GM18520 (cell line): ENCODE measurements around the gene SBF2.

Experiments used
- ATAC-seq: cut with Tn5 transposase; IDR thresholded peaks from one replicate; pipeline ENCODE4 v1.9.1; 2021; ENCODE audit not compliant: unreplicated experiment

SBF2 gene

DNA sequence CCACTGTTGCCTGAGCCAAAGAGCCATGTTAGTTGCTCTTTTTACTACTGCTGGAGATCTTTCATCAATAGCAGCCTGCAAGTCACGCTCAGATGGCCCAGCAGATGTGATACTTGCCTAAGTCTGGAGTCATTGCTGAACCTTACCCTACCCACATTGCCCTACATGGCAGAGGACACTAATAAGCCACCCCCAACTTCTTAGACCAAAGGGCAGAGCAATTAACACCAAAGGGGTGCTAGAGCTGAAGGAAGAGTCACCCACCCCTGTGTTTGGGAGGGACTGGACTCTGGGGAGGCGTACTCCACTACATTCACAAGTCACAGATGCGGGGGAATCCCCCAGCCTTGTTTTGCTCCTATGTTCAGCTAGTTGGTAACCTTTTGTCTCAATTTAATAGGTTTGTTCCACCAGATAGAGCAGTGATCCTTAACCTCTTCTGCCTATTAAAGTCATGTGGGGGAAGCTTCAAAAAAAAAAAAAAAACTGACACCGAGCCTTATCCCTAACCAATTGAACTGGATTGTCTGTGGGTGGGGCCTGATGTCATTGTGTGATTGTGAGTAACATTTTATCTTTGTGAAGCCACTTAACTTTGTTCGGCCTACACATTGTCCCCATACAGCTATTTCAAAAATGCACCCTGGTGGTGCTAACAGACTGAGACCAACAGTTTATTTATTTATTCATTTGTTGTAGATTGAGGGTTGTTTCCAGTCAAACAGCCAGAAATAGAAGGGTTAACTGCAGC lies 23.9 kb upstream of the SBF2 start:
- no peak for ATAC-seq

DNA sequence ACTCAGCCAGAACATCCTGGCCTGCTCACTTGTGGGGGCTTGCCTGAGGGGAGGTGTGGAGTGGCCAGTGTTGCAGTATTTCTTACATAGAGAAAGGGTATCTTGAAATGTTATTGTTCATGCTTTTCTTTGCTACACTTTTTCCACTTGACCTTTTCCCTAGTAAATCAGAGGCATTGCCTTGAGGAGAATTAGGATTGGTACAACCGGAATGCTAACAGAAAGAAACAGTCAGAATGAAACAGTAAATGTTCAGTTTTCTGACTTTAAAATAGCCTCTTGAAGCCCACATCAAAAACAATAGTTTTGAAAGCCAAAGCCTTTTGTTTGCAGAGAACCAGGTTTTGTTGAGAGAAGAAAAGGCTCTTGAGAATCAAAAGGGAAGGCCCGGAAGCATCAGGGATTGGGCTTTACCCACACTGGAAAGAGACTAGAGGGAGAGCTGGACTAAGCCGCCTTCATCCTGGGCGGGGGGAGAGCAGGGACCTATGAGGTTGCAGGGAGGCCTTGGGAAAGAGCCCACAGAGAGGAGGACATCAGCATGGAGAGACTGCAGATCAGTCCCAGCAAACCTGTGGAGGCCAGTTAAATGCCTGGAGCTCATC lies 23.2 kb upstream of the SBF2 start:
- ATAC-seq, result no peak

DNA sequence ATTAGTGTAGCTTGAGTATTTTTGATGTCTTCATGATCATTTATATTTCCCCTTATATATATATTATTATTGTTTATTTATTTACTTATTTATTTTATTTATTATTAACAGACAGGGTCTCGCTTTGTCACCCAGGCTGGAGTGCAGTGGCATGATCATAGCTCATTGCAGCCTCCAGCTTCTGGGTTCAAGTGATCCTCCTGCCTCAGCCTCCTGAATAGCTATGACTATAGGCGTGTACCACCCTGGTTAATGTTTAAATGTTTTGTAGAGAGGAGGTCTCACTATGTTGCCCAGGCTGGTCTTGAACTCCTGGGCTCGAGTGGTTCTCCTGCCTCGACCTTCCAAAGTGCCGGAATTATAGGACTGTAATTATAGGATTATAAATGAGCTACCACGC lies 21.1 kb upstream of the SBF2 start:
- no peak for ATAC-seq

DNA sequence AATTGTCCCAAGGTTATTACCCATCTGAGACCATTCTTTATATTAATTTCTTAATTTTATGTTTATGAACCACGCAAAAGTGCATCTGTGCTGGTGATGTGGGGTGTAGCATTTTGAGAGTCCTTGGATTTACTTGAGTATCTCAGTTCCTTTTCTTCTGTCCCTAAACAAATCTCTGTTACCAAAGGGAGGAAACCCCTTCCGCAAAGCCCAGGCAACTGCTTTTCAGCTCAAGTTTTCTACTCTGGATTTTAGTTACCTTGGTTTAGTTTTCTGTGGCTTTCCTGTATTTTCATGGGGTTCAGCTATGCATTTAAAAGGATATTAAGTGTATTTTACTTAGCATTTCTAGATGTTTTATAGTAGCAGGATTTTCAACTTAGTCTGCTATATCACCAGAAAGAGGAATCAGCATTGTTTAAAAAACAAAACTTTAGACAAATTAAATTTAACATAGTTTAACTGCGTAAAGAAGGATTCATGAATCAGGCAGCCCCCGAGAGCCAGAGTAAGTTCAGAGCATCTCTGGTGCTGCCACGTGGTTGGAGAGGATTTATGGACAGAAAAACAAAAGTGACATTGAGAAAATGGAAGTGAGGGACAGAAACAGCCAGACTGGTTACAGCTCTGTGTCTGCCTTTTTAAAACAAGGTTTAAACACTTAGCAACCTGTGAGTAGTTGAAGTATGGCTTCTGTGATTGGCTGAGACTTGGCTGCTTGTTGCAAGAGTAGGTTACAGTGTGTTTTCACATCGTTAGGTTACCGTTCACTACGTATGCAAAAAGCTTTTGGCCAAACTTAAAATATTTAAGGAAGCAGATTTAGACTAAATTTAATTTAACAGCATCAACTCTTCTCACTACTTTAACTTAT lies 20.4 kb upstream of the SBF2 start:
- ATAC-seq, result peak; percentile 82

- ATAC-seq, result no peak
These were observed 17.8 kb upstream of the SBF2 start for GRCh38 chr11:10311802-10312201.

DNA sequence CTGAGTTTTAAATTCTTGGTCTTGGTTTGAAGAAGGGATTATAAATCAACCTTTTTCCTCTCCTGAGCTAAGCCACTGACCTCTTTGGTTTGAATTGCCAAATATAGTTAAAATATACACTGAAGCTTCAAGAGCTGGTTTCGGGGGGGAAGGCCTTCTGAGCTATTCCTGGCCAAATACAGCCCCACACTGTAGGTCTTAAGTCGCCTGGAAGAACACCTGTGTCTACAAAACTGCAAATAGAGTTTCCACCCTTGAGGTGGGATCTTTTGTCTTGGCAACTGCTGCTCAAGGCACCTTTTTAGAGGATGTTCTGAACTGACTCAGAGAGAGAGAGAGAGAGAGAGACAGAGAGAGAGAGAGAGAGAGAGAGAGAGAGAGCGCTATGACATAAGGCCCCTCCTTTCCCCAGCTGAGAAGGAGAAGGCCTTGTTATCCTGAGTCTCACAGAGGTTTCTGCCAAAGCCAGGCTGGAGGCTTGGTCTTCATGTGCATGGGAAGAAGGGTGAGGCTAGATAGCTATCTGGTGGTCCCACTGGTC lies 16.4 kb upstream of the SBF2 start:
- ATAC-seq, result no peak

- no peak for ATAC-seq
These were observed 15.4 kb upstream of the SBF2 start for GRCh38 chr11:10309163-10310093.

- ATAC-seq, result no peak
These were observed 14.4 kb upstream of the SBF2 start for GRCh38 chr11:10308201-10308954.

- ATAC-seq, result peak; percentile 58
These were observed 13.6 kb upstream of the SBF2 start for GRCh38 chr11:10307400-10308200.

- ATAC-seq, result no peak
These were observed 13.0 kb upstream of the SBF2 start for GRCh38 chr11:10307022-10307399.

- ATAC-seq, result no peak
These were observed 12.2 kb upstream of the SBF2 start for GRCh38 chr11:10305964-10306918.

GRCh38 chr11:10305262-10305963 lies 11.4 kb upstream of the SBF2 start:
- ATAC-seq, result no peak

- ATAC-seq, result no peak
These were observed 10.7 kb upstream of the SBF2 start, which contains the start of gene ADM for GRCh38 chr11:10304495-10305261. Gene ADM (plus strand): TSS chr11:10305073. CDS start chr11:10305701, 628 bp downstream.

DNA sequence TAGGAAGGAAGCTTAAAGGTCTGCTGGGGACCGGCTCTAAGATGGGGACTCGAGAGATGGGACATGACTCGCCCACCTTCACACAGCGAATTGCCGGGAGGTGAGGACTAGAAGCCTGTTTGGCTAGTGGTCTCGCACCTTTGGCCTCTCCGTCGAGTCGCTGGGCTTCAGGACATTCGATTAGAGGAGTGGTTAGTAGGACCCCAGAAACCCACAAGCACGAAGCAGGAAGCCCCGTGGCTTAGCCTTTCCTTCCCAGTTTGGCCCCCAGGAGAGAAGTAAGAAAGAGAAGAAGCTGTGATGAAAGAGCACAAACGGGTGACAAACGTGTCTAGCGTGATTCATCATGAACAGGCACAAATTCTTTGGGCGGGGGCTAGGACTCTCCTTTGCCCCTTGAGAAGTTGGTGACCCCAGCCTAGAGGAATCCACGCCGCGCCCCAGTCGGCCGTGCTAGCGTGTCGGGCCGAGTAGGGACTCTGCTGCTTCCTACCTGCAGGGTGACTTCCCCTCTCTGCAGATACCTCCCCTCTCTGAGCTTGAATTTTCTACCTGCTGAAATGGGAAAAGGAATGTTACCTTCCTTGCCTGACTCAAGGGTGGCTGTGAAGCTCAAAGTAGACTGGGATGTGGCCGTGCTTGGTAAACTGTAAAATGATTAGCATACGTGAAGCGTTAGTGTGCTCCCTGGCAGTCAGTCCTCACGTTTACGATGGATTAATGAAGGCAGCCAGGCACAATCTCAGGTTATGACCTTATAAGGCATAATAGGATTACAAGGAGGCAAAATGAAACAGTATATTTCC lies 9.7 kb upstream of the SBF2 start:
- no peak for ATAC-seq

DNA sequence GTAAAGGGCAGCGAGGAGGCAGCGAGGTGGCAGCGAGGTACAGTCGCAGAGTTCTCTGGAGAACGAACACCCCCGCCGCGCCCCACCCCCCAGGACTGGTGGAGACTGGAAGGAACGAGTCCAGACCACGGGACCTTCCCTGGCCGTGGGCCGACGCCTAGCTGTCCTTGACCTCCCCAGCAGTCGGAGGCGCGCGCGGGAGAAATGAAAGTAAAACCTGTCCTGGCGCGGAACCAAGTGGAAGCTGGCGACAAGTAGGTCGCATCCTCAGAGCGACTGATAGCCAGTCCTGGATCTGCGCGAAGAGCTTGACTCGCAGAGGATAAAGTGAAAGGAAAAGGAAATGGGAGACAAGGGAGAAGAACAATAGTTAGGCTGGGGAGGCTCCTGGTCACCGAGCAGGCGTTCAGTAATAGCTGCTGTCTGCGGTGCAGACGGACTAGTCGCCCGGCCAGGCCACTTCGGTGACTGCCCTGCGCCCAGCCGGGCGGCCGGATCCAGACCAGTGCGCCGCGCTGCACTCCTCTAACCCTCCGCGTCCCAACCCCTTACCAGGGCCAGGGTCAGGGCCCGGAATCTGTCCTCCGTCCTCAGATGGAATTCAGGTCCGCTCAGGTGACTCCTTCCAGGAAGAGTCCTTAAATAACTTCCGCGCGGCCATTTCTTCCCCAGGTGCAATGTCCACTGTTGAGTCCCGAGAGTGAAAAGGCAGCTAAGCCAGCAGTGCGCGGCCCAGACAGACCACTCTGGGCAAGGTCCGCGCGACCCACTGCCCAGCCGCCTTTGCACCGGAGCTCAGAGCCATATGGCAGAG lies 8.9 kb upstream of the SBF2 start:
- ATAC-seq, result no peak
